K562 (cell line): Measurements from ENCODE around the gene FARP2. TPM values are rescaled to one million over a fixed set of nuclear protein-coding genes. Genes with fewer than 3 reads are reported as not detected.

Experiments
- BRD9 ChIP-seq: fragments of 450-650 bp; IDR thresholded peaks from 2 replicates; pipeline ENCODE4 v1.6.1; 2018; ENCODE audit warnings: low read depth; ENCODE audit not compliant: partially characterized antibody
- BRF1 ChIP-seq: IDR thresholded peaks from 3 replicates; pipeline ENCODE4 v1.6.1; 2011; ENCODE audit warnings: borderline replicate concordance, mild to moderate bottlenecking; ENCODE audit not compliant: insufficient read length; ENCODE audit errors: extremely low read depth
- CEBPB ChIP-seq: fragments of 450-650 bp; IDR thresholded peaks from 2 replicates; pipeline ENCODE4 v1.6.1; 2016; ENCODE audit warnings: missing genetic modification characterization, missing compliant biosample characterization
- CHD2 ChIP-seq: IDR thresholded peaks from 2 replicates; pipeline ENCODE4 v1.6.1; 2011; ENCODE audit warnings: low read depth, low read length
- E2F3 ChIP-seq: fragments of 250-450 bp; sonication (Bioruptor Pico); IDR thresholded peaks from 2 replicates; pipeline ENCODE4 v1.4.0; 2020; ENCODE audit warnings: mild to moderate bottlenecking
- ETV6 ChIP-seq, 3 experiments: fragments of 150-350 bp in 1 of 3; sonication (generic) in 1 of 3; formaldehyde crosslinking in 1 of 3; IDR thresholded peaks; 2 replicates each; pipeline versions ENCODE4 v1.6.1 to v1.8.0; 2014 to 2022; ENCODE audit warnings: borderline replicate concordance in 2 of 3, low read depth in 2 of 3, antibody characterized with exemption in 1 of 3, low read length in 1 of 3, mild to moderate bottlenecking in 1 of 3, missing genetic modification reagents in 1 of 3
- FOXP4 ChIP-seq: sonication (generic); formaldehyde crosslinking; IDR thresholded peaks from 2 replicates; pipeline ENCODE4 v1.8.0; 2022; ENCODE audit warnings: mild to moderate bottlenecking, missing genetic modification reagents, borderline replicate concordance
- GATAD2A ChIP-seq: fragments of 450-650 bp; IDR thresholded peaks from 2 replicates; pipeline ENCODE4 v1.6.1; 2017
- HDAC6 ChIP-seq: IDR thresholded peaks from 2 replicates; pipeline ENCODE4 v1.6.1; 2012; ENCODE audit warnings: low read depth, mild to moderate bottlenecking, control low read depth, inconsistent platforms, low read length, moderate library complexity
- IFI16 ChIP-seq: fragments of 250-450 bp; sonication (Bioruptor Pico); IDR thresholded peaks from 2 replicates; pipeline ENCODE4 v2.1.2; 2022; ENCODE audit warnings: mild to moderate bottlenecking, inconsistent platforms
- IRF2 ChIP-seq: sonication (generic); formaldehyde crosslinking; IDR thresholded peaks from 2 replicates; pipeline ENCODE4 v1.8.1; 2022; ENCODE audit warnings: mild to moderate bottlenecking, missing genetic modification reagents
- MECOM ChIP-seq: fragments of 250-450 bp; sonication (Bioruptor Pico); IDR thresholded peaks from 2 replicates; pipeline ENCODE4 v1.8.0; 2022; ENCODE audit warnings: inconsistent platforms
- NEUROD1 ChIP-seq: fragments of 150-350 bp; IDR thresholded peaks from 2 replicates; pipeline ENCODE4 v1.6.1; 2014; ENCODE audit warnings: borderline replicate concordance, low read length, low read depth; ENCODE audit not compliant: partially characterized antibody
- POLR2H ChIP-seq: IDR thresholded peaks from 2 replicates; pipeline ENCODE4 v1.6.1; 2016; ENCODE audit warnings: missing genetic modification characterization, low read depth, mild to moderate bottlenecking, control low read depth, missing compliant biosample characterization, moderate library complexity
- STAT5A ChIP-seq: IDR thresholded peaks from 2 replicates; pipeline ENCODE4 v1.6.1; 2012; ENCODE audit warnings: low read length, inconsistent platforms, borderline replicate concordance
- TAL1 ChIP-seq: fragments of 450-650 bp; IDR thresholded peaks from 2 replicates; pipeline ENCODE4 v1.6.1; 2016; ENCODE audit warnings: mild to moderate bottlenecking
- TOE1 ChIP-seq, 2 experiments: fragments of 450-650 bp in 1 of 2; sonication (generic) in 1 of 2; formaldehyde crosslinking in 1 of 2; IDR thresholded peaks; 2 replicates each; pipeline versions ENCODE4 v1.7.1 to v1.8.0; 2016 to 2022; ENCODE audit warnings: borderline replicate concordance in 2 of 2, mild to moderate bottlenecking in 2 of 2, antibody characterized with exemption in 1 of 2, inconsistent platforms in 1 of 2, low read depth in 1 of 2, missing genetic modification reagents in 1 of 2, moderate library complexity in 1 of 2
- ZBTB43 ChIP-seq: sonication (generic); formaldehyde crosslinking; IDR thresholded peaks from 2 replicates; pipeline ENCODE4 v1.8.0; 2023; ENCODE audit warnings: mild to moderate bottlenecking, missing genetic modification reagents
- ZNF77 ChIP-seq: fragments of 250-450 bp; sonication (Bioruptor Pico); IDR thresholded peaks from 2 replicates; pipeline ENCODE4 v1.5.0; 2020
- polyA plus RNA-seq, 8 experiments: library from polyadenylated mRNA; depleted of rRNA in 4 of 8; stranded (reverse) in 5 of 8; unstranded in 3 of 8; fragments of >200 nt; fragmentation: Nextera tagmentation in 2 of 8; fragmentation: Illumina TruSeq in 1 of 8; extraction: Ambion mirVana in 2 of 8; extraction: Trizol in 1 of 8; gene quantifications; 2 replicates each; pipeline versions ENCODE4 v1.2.1 to v1.2.3, GENCODE V29; 2011 to 2014; ENCODE audit warnings: inconsistent platforms in 1 of 8, missing spikeins in 1 of 8
- total RNA-seq, 7 experiments: library from RNA; depleted of rRNA in 6 of 7; stranded (reverse); fragments of >200 nt in 6 of 7; fragmentation: Illumina TruSeq in 2 of 7; extraction: Trizol in 2 of 7; gene quantifications; 2 replicates each; pipeline versions ENCODE4 v1.2.1 to v1.2.3, GENCODE V29; 2011 to 2021; ENCODE audit warnings: low replicate concordance in 1 of 7
- TF ChIP-seq, protein P1 (sequence below): sonication (generic); IDR thresholded peaks from 2 replicates; pipeline ENCODE4 v1.6.1; 2016
- TF ChIP-seq, protein P2 (sequence below): fragments of 250-450 bp; sonication (Bioruptor Pico); IDR thresholded peaks from 2 replicates; pipeline ENCODE4 v1.8.0; 2022; ENCODE audit warnings: moderate library complexity, mild to moderate bottlenecking, inconsistent platforms
- TF ChIP-seq, protein P3 (sequence below): sonication (generic); formaldehyde crosslinking; IDR thresholded peaks from 2 replicates; pipeline ENCODE4 v1.8.0; 2022; ENCODE audit warnings: mild to moderate bottlenecking, missing genetic modification reagents

The FARP2 gene
- total and polyA plus RNA-seq, 9 of the 15 experiments (the other 6 are each of a cell fraction or from before 2014, with no cell fraction given) = 4.1 to 38.1 (median 21.1) TPM

- TF ChIP-seq ZBTB43 (no peak), HDAC6 (no peak), GATAD2A (no peak), NEUROD1 (no peak), IRF2 (no peak), FOXP4 (CRISPR knock-in tag) (no peak), POLR2H (tag) (peak; percentile 80), TOE1 (IDR thresholded peaks at IDR 0.05; ENCODE audit: borderline replicate concordance) (peak; percentile 68), TOE1 (CRISPR knock-in tag; IDR thresholded peaks at IDR 0.05; ENCODE audit: borderline replicate concordance, low read depth) (no peak), IFI16 (CRISPR knock-in tag) (no peak), ZNF77 (no peak), ETV6 (IDR thresholded peaks at IDR 0.05; ENCODE audit: borderline replicate concordance in 1 of 2, low read depth in 2 of 2, low read length in 1 of 2) (no peak), ETV6 (CRISPR knock-in tag; IDR thresholded peaks at IDR 0.05; ENCODE audit: borderline replicate concordance) (no peak), STAT5A (no peak), CHD2 (peak; percentile 56; the same call in 1 of the 2 replicates), CEBPB (tag) (peak; percentile 91), BRD9 (peak; percentile 83), E2F3 (CRISPR knock-in tag) (peak; percentile 47; the same call in 1 of the 2 replicates), BRF1 (no peak), MECOM (CRISPR knock-in tag) (no peak), TAL1 (no peak)
- TF ChIP-seq, protein P1, sequence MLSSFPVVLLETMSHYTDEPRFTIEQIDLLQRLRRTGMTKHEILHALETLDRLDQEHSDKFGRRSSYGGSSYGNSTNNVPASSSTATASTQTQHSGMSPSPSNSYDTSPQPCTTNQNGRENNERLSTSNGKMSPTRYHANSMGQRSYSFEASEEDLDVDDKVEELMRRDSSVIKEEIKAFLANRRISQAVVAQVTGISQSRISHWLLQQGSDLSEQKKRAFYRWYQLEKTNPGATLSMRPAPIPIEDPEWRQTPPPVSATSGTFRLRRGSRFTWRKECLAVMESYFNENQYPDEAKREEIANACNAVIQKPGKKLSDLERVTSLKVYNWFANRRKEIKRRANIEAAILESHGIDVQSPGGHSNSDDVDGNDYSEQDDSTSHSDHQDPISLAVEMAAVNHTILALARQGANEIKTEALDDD = no peak
- TF ChIP-seq, protein P2, sequence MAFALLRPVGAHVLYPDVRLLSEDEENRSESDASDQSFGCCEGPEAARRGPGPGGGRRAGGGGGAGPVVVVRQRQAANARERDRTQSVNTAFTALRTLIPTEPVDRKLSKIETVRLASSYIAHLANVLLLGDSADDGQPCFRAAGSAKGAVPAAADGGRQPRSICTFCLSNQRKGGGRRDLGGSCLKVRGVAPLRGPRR = no peak
- TF ChIP-seq, protein P3, sequence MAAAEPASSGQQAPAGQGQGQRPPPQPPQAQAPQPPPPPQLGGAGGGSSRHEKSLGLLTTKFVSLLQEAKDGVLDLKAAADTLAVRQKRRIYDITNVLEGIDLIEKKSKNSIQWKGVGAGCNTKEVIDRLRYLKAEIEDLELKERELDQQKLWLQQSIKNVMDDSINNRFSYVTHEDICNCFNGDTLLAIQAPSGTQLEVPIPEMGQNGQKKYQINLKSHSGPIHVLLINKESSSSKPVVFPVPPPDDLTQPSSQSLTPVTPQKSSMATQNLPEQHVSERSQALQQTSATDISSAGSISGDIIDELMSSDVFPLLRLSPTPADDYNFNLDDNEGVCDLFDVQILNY (CRISPR knock-in tag) = no peak
Observed at GRCh38 chr2:241315093-241315878, 40.8 kb upstream of the FARP2 start, which contains the start of gene HDLBP (continued).
